Peyer's patch (tissue), 4 donors: ENCODE results near the gene TUB. TPM values are rescaled to one million over a fixed set of nuclear protein-coding genes. Genes with fewer than 3 reads are reported as not detected.

Experiments
- DNase-seq, 3 donors: peaks; one replicate each; pipeline ENCODE4 v3.0.0-alpha.2; 2017 to 2019
- H3K27ac ChIP-seq, 4 donors: fragments of 200-600 bp; sonication (generic); one replicate each; pipeline ENCODE4 v1.5.1; 2016 to 2019
- H3K27me3 ChIP-seq, 2 donors: fragments of 200-600 bp; sonication (generic); one replicate each; pipeline ENCODE4 v1.5.1; 2019
- H3K36me3 ChIP-seq, 3 donors: fragments of 200-600 bp; sonication (generic); one replicate each; pipeline ENCODE4 v1.5.1; 2016 to 2019
- H3K4me1 ChIP-seq, 4 donors: fragments of 200-600 bp; sonication (generic); one replicate each; pipeline ENCODE4 v1.5.1; 2016 to 2019
- H3K4me3 ChIP-seq, 4 donors: fragments of 200-600 bp; sonication (generic); 1 replicate in 3 of 4; 2 replicates in 1 of 4; pipeline ENCODE4 v1.5.1; 2016 to 2019; ENCODE audit warnings: mild to moderate bottlenecking in 1 of 4
- H3K9me3 ChIP-seq, 4 donors: fragments of 200-600 bp; sonication (generic); one replicate each; pipeline ENCODE4 v1.5.1; 2016 to 2019; ENCODE audit warnings: mild to moderate bottlenecking in 1 of 4
- CTCF ChIP-seq, 6 experiments: fragments of 450-650 bp in 4 of 6; fragments of 200-600 bp in 2 of 6; sonication (generic) in 1 of 6; IDR thresholded peaks; one replicate each; pipeline ENCODE4 v1.5.1; 2017 to 2019; ENCODE audit warnings: antibody characterized with exemption in 6 of 6, mild to moderate bottlenecking in 3 of 6, moderate library complexity in 1 of 6
- POLR2A ChIP-seq, 2 donors: fragments of 450-650 bp; IDR thresholded peaks; one replicate each; pipeline ENCODE4 v1.5.1; 2017; ENCODE audit warnings: antibody characterized with exemption in 2 of 2, mild to moderate bottlenecking in 2 of 2, moderate library complexity in 2 of 2
- total RNA-seq, 4 donors: library from RNA; depleted of rRNA; stranded (reverse); fragments of >200 nt; gene quantifications; one replicate each; pipeline ENCODE4 v1.1.0, GENCODE V29; 2016

TUB gene
- total RNA-seq, 4 donors from 2014 or later = 0.18 to 11.6 (median 2.4) TPM

GRCh38 chr11:8036986-8037385, 44.0 kb upstream of the TUB start:
- TF ChIP-seq POLR2A (IDR thresholded peaks at IDR 0.05) = no peak
- no peak for TF ChIP-seq CTCF (IDR thresholded peaks at IDR 0.05)
- no peaks in the 10 kb centered on the region for H3K27me3 ChIP-seq
- H3K36me3 ChIP-seq = no peaks in the 10 kb centered on the region
- peak in 1 of 3 donors; percentile 15 for DNase-seq
- peaks cover 0 to 9% (median 3%) of the 10 kb centered on the region in 4 donors for H3K4me1 ChIP-seq
- H3K4me3 ChIP-seq = no peak overlapping the region
- no peaks in the 10 kb centered on the region for H3K9me3 ChIP-seq
- H3K27ac ChIP-seq = no peak overlapping the region

DNA sequence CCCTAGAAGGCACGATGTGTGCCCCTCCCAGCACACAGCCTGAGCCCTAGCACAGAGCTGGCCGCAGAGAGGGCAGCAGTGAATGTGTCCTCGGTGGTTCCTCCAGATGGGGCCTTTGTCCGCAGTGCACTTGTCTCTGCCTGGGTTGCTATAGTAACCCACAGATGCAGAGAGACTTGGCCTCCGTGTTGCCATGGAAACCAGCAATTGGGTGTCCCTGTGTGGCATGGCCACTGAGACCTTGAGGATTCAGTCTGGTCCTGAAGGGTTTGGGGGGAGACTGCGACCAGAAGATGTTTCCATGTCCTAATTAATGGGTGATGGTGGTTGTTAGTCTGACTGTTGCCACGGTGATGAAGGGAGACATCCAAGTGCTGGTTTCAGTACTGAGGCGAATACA, 42.6 kb upstream of the TUB start:
- H3K4me1 ChIP-seq = peaks cover 0 to 3% (median 1%) of the 10 kb centered on the region in 4 donors
- H3K27me3 ChIP-seq = no peaks in the 10 kb centered on the region
- H3K9me3 ChIP-seq = no peaks in the 10 kb centered on the region
- no peak overlapping the region for H3K27ac ChIP-seq
- DNase-seq = peak in 1 of 3 donors; percentile 17
- TF ChIP-seq CTCF (IDR thresholded peaks at IDR 0.05) (no peak), POLR2A (IDR thresholded peaks at IDR 0.05) (no peak)
- no peaks in the 10 kb centered on the region for H3K36me3 ChIP-seq
- no peak overlapping the region for H3K4me3 ChIP-seq

GRCh38 chr11:8038811-8039529, 42.0 kb upstream of the TUB start:
- Histone ChIP-seq H3K36me3 (no peaks in the 10 kb centered on the region), H3K9me3 (no peaks in the 10 kb centered on the region), H3K27me3 (no peaks in the 10 kb centered on the region), H3K27ac (no peak overlapping the region), H3K4me1 (no peaks in the 10 kb centered on the region), H3K4me3 (no peak overlapping the region)
- TF ChIP-seq CTCF (IDR thresholded peaks at IDR 0.05) (no peak), POLR2A (IDR thresholded peaks at IDR 0.05) (no peak)
- peak in 1 of 3 donors; percentile 11 for DNase-seq

DNA sequence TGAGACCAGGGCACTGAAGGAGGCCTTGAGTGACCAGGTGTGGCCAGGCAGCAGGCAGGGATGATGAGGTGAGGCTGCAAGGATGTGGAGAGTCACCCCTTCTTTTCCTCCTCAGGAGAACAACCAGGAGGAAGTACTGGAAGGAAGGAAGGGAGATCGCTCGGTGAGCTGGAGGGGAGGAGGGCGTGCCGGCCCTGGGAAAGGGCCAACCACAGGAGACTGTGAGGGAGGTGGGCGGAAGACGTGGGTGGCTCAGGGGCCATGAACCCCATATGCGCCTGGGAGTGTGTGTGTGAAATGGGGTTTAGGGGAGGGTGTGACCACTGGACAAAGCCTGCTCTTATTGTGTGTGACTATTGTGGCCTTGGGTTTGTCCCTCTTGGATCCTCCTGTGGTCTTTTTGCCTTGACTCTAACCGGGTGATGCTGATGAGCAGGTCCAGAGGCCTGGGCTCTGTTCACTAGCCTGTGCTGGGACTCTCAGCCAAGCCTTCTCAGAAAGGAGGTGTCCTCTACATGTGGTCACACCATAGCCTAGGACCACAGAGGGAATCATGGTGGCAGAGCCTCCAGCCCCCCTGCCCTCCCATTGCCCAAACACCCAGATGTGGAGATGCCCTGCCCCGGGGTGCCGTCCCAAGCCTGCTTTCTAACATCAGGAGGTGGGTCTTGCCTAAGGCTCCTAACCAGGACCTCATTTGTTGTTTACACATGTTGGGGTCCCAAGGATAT, 41.3 kb upstream of the TUB start:
- DNase-seq = peak in 1 of 3 donors; percentile 19
- Histone ChIP-seq H3K9me3 (no peaks in the 10 kb centered on the region), H3K4me3 (no peak overlapping the region), H3K27ac (no peak overlapping the region), H3K4me1 (no peaks in the 10 kb centered on the region), H3K36me3 (no peaks in the 10 kb centered on the region), H3K27me3 (no peaks in the 10 kb centered on the region)
- TF ChIP-seq POLR2A (IDR thresholded peaks at IDR 0.05) = no peak

DNA sequence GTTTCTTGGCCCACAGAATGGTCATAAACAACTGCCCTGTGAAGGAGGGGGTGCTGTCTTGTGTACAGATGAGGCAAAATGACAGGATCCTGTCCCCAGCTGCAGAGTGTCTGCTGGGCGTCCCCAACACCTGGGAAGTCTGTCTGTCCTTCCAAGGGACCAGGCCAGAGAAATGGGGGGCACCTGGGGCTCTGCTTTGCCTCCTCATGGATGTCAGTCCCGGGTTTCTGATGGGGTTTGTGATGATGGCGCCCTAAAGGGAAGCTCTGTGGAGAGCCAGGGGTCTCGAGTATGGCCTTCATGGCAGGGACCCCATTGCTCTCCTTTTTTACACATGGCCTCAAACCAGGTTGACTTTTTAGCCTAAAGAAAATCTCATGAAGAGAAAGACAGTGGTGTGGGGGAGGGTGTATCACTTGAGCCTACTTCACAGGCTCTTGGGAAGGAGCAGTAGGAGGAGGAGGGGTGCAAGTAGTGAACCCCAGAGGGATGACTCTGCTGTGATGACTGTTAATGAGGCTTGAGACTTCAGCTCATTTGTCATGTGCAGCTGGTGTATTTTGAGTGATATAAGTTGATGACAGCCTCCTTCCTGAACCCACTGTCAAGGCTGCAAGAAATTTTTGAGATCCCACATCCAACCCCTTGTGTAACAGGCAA, 40.6 kb upstream of the TUB start:
- no peak overlapping the region for H3K4me3 ChIP-seq
- no peak overlapping the region for H3K27ac ChIP-seq
- no peaks in the 10 kb centered on the region for H3K36me3 ChIP-seq
- TF ChIP-seq CTCF (IDR thresholded peaks at IDR 0.05) (no peak), POLR2A (IDR thresholded peaks at IDR 0.05) (no peak)
- peak in 1 of 3 donors; percentile 21 for DNase-seq
- H3K9me3 ChIP-seq = no peaks in the 10 kb centered on the region
- H3K27me3 ChIP-seq = no peaks in the 10 kb centered on the region
- no peaks in the 10 kb centered on the region for H3K4me1 ChIP-seq

DNA sequence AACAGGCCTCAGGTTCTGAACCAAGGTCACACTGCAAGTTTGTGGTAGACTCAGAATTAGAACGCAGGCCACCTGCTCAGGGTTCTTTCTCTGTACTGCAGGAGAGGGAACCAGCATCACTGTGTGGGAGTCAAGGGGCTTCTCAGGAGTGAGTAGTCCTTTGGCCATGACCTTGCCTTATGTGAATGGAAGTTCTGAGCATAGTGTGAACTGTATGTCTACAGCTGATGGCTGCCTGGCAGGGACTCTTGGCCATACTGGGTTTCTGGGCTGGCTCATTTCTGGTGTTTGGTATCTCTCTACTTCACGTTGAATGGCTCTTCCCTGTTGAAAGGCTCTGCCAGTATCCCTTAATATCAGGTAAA, 40.1 kb upstream of the TUB start:
- no peak for DNase-seq

More for the DNA sequence above, 40.1 kb upstream of the TUB start:
- Histone ChIP-seq H3K36me3 (no peaks in the 10 kb centered on the region), H3K27ac (no peak overlapping the region), H3K4me1 (no peaks in the 10 kb centered on the region), H3K4me3 (no peak overlapping the region), H3K9me3 (no peaks in the 10 kb centered on the region), H3K27me3 (no peaks in the 10 kb centered on the region)
- TF ChIP-seq CTCF (IDR thresholded peaks at IDR 0.05) = no peak
- no peak for TF ChIP-seq POLR2A (IDR thresholded peaks at IDR 0.05)
